Psoas muscle (tissue), 8 donors: Measurements from ENCODE around the gene INPP5E. TPM values are rescaled to one million over a fixed set of nuclear protein-coding genes. Genes with fewer than 3 reads are reported as not detected.

ENCODE experiments used
- ATAC-seq, 4 donors: fragments of 200-7000 bp; cut with Tn5 transposase; one replicate each; pipeline ENCODE4 v1.9.1; 2020; ENCODE audit warnings: moderate library complexity in 3 of 4, mild to moderate bottlenecking in 2 of 4
- DNase-seq, 2 donors: peaks; one replicate each; pipeline ENCODE4 v3.0.0-alpha.2; 2020
- H3K27ac ChIP-seq: fragments of 200-600 bp; one replicate; pipeline ENCODE4 v1.8.0; 2022
- H3K27me3 ChIP-seq, 3 donors: fragments of 200-600 bp in 1 of 3; one replicate each; pipeline versions ENCODE4 v1.6.1 to v1.8.0; 2013 to 2022; ENCODE audit warnings: low read length in 2 of 3, mild to moderate bottlenecking in 2 of 3, moderate library complexity in 1 of 3; ENCODE audit not compliant: insufficient read depth in 3 of 3
- H3K36me3 ChIP-seq, 2 donors: fragments of 200-600 bp in 1 of 2; one replicate each; pipeline versions ENCODE4 v1.6.1 to v1.8.0; 2013 to 2022; ENCODE audit warnings: low read depth in 1 of 2, mild to moderate bottlenecking in 1 of 2, moderate library complexity in 1 of 2; ENCODE audit not compliant: insufficient read depth in 1 of 2
- H3K4me1 ChIP-seq: fragments of 200-600 bp; one replicate; pipeline ENCODE4 v1.8.0; 2022
- H3K4me3 ChIP-seq: fragments of 200-600 bp; one replicate; pipeline ENCODE4 v1.8.0; 2022; ENCODE audit warnings: mild to moderate bottlenecking
- H3K9me3 ChIP-seq: fragments of 200-600 bp; one replicate; pipeline ENCODE4 v1.8.0; 2022
- WGBS, 3 donors: extraction: QIAGEN DNeasy Blood & Tissue Kit; methylation state at CpG; one replicate each; pipeline versions ENCODE4 v1.1.6 to v1.1.7; 2013; 5-methylcytosine and 5-hydroxymethylcytosine counted together
- intact Hi-C, 2 donors: fragments of 100-400 bp; cut with DNase I; formaldehyde crosslinking; loops; one replicate each; pipeline versions ENCODE4 v1.11.0 to v1.14.2; 2022
- polyA plus RNA-seq, 3 donors: library from polyadenylated mRNA; stranded (reverse); fragments of 200-250 nt; gene quantifications; one replicate each; pipeline ENCODE4 v1.2.3, GENCODE V29; 2013
- total RNA-seq, 4 donors: library from RNA; stranded (reverse); fragmentation: NEBNext Ultra II Directional in 2 of 4; extraction: Animal tissue kit (Norgen Biotek cat#: 25700) in 2 of 4; gene quantifications; one replicate each; pipeline versions ENCODE4 v1.2.1 to v1.2.4, GENCODE V29; 2021 to 2023
- TF ChIP-seq, protein P1 (sequence below): fragments of 200-600 bp; IDR thresholded peaks from one replicate; pipeline ENCODE4 v1.8.0; 2022; ENCODE audit warnings: antibody characterized with exemption
- donor health status: healthy with polysubstance abuse.
- donor health status: DM: no; HTN: no; CAD: no; lungs with moderate emphysema.
- donor health status: Bipolar disorder and iron deficiency.
- donor health status: healthy.
- donor health status: DM: yes; HTN: yes; CAD: no.
- donor health status: DM: no; HTN: no; CAD: no.
- donor health status: DM: no; HTN: no; CAD: no.
- donor health status: DM: yes; HTN: yes; CAD: no.

The INPP5E gene
- total and polyA plus RNA-seq, 7 donors, result 4.7 to 9.6 (median 5.3) TPM

DNA sequence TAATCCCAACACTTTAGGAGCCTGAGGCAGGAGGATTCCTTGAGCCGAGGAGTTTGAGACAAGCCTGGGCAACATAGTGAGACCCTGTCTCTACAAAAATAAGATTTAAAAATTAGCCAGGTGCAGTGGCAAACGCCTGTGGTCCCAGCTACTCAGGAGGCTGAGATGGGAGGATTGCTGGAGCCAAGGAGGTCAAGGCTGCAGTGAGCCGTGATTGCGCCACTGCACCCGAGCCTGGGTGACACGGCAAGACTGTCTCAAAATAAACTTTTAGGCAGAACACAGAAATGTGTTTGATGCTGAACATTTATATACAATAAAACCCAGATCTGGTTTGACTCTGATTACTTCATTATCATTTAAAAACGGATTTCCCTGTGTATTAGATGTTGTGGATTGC is 34.2 kb downstream of the INPP5E start:
- ATAC-seq (no peak), DNase-seq (no peak)
- Histone ChIP-seq H3K27ac (no peak overlapping the region), H3K4me3 (no peak overlapping the region), H3K9me3 (no peaks in the 10 kb centered on the region), H3K4me1 (peaks cover 9% of the 10 kb centered on the region), H3K27me3 (no peaks in the 10 kb centered on the region), H3K36me3 (peaks cover 0 to 62% of the 10 kb centered on the region in 2 donors)
- intact Hi-C loops, result no loop called here
- 79 to 91% (median 82%) methylated on average over 7 of the region's 7 CpGs for WGBS, 3 donors
- TF ChIP-seq, protein P1, sequence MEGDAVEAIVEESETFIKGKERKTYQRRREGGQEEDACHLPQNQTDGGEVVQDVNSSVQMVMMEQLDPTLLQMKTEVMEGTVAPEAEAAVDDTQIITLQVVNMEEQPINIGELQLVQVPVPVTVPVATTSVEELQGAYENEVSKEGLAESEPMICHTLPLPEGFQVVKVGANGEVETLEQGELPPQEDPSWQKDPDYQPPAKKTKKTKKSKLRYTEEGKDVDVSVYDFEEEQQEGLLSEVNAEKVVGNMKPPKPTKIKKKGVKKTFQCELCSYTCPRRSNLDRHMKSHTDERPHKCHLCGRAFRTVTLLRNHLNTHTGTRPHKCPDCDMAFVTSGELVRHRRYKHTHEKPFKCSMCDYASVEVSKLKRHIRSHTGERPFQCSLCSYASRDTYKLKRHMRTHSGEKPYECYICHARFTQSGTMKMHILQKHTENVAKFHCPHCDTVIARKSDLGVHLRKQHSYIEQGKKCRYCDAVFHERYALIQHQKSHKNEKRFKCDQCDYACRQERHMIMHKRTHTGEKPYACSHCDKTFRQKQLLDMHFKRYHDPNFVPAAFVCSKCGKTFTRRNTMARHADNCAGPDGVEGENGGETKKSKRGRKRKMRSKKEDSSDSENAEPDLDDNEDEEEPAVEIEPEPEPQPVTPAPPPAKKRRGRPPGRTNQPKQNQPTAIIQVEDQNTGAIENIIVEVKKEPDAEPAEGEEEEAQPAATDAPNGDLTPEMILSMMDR, result no peak

DNA sequence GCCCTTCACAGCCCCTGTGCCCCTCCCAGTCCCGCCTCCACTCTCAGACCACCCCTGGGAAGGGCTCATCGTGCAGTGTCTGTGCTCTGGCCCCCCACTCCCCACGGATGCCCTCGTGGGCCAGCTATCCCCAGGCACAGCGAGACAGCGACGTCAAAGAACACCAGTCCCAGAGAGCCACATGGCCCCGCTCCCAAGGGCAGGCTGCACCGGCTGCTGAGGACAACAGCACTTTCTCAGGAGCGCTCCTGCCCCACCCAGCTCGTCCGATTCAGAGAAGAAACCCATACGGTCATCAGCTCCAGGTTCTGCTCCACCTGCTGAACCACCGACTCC is 34.9 kb downstream of the INPP5E start:
- DNase-seq (no peak), ATAC-seq (no peak)

DNA sequence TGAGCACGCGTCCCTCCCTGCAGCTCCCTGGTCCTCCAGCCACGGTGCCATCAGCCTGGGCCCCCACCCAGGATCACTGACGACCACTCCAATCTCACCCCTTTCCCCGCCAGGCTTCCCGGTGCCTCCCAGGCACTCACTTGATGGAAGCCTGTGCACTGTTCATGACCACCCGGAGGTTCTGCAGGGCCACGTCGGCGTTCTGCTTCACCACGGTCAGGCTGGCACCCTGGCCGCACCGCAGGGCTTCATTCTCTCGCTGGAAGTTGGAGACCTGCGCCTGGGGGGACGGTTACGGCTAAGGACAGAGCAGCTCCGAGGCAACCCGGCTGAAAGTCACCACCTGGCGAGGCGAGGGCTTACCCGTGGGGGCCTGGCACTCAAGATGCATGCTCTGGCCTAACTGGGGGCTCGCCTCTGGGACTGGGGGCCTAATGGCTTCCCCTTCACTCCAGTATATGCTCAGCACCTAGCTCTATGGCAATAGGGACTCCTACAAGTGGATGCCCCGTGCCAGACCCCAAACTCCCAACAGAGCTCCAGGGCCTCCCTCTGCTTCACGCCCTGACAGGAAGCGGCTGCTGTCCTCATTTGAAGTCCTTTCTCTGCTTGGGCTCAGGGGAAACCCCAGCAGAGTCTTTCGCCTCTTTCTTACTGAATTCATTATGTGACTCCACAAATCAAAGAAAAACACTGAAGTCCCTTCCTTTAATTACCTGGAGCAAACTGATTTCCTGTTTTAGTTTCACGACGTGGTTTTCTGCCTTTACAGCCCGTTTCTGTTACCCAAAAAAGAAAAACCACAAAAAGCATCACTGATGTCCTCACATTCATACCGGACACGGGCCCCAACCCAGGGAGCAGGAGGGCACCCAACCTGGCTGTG is 35.5 kb downstream of the INPP5E start:
- Histone ChIP-seq H3K4me1 (peaks cover 3% of the 10 kb centered on the region), H3K4me3 (no peak overlapping the region), H3K27ac (no peak overlapping the region), H3K36me3 (peaks cover 0 to 62% of the 10 kb centered on the region in 2 donors), H3K9me3 (no peaks in the 10 kb centered on the region), H3K27me3 (no peaks in the 10 kb centered on the region)
- 85 to 92% (median 85%) methylated on average over 32 of the region's 32 CpGs for WGBS, 3 donors
- TF ChIP-seq, protein P1, result no peak
- intact Hi-C loops, result no loop called here
- DNase-seq (no peak), ATAC-seq (no peak)

More for the DNA sequence above, 34.9 kb downstream of the INPP5E start:
- H3K27me3 ChIP-seq, result no peaks in the 10 kb centered on the region
- H3K36me3 ChIP-seq, result peaks cover 0 to 62% of the 10 kb centered on the region in 2 donors
- intact Hi-C loops, result no loop called here
- H3K4me1 ChIP-seq, result peaks cover 6% of the 10 kb centered on the region
- H3K27ac ChIP-seq, result no peak overlapping the region
- 87 to 91% (median 91%) methylated on average over 13 to 14 of the region's 14 CpGs for WGBS, 3 donors
- TF ChIP-seq, protein P1, result no peak
- no peak overlapping the region for H3K4me3 ChIP-seq
- no peaks in the 10 kb centered on the region for H3K9me3 ChIP-seq

DNA sequence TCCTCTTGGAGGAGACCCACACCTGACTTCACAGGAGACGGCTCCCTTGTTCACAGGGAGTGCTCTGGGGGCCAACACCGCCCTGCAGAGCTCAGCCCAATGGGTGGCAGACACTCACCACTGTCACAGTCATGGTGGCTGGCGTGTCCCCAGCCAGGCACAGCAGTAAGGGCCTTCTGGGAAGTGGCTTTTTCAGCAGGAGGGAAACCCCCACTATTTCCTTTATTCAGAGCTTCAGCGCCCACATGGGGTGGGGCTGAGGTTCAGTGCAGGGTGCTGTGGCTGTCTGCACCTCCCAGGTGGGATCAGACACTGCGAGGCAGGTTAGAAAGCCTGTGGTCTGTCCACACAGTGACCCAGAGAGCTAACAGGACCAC is 36.1 kb downstream of the INPP5E start:
- DNase-seq (no peak), ATAC-seq (no peak)
- Histone ChIP-seq H3K36me3 (peaks cover 0 to 62% of the 10 kb centered on the region in 2 donors), H3K27me3 (no peaks in the 10 kb centered on the region), H3K9me3 (no peaks in the 10 kb centered on the region), H3K27ac (no peak overlapping the region), H3K4me1 (peaks cover 9% of the 10 kb centered on the region), H3K4me3 (no peak overlapping the region)
- intact Hi-C loops, result no loop called here
- WGBS, 3 donors, result 90 to 96% (median 91%) methylated on average over 5 of the region's 5 CpGs
- TF ChIP-seq, protein P1, result no peak

DNA sequence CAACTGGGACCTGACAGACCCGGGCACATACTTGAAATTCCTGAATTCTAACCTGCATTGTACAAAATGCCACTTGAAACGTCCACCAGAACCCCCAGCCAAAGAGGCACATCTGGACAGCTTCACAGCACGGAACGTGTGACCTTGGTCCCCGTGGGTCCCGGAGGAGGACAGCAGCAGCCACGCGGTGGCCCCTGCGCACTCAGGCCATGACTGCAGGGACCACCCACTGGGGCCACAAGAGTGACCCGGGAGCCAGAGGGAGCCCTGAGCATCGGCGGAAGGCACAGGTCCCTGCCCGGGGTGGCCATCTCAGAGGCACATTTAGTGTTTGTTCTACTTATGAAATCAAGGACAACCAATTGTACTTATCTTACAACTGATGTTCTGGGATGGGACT is 37.6 kb downstream of the INPP5E start:
- Histone ChIP-seq H3K36me3 (peaks cover 0 to 59% of the 10 kb centered on the region in 2 donors), H3K4me3 (no peak overlapping the region), H3K9me3 (no peaks in the 10 kb centered on the region), H3K27ac (no peak overlapping the region), H3K4me1 (peaks cover 10% of the 10 kb centered on the region), H3K27me3 (no peaks in the 10 kb centered on the region)
- TF ChIP-seq, protein P1, result no peak
- no peak for ATAC-seq
- intact Hi-C loops, result no loop called here
- DNase-seq, result no peak
- 67 to 74% (median 73%) methylated on average over 13 of the region's 13 CpGs for WGBS, 3 donors
